GM12878 (cell line): Measurements from ENCODE around the gene MEX3D. TPM values are rescaled to one million over a fixed set of nuclear protein-coding genes. Genes with fewer than 3 reads are reported as not detected.

Experiments used
- ATAC-seq: fragments of 200-7000 bp; cut with Tn5 transposase; 3 replicates; pipeline ENCODE4 v1.9.1; 2020; ENCODE audit warnings: mild to moderate bottlenecking, moderate library complexity
- BruUV-seq: library from RNA; stranded (reverse); fragments of 400-500 nt; replicated peaks from 2 replicates; lab custom pipeline; 2021; lab: Mats Ljungman, UMichigan
- CTCF ChIA-PET: fragments of 300-600 bp; sonication (Branson Sonifier 250); formaldehyde crosslinking; extraction: SDS; loops from one replicate; lab custom pipeline; 2021; ENCODE audit warnings: inconsistent platforms; lab: Yijun Ruan, JAX
- POLR2A ChIA-PET: fragments of 350-600 bp; formaldehyde crosslinking; extraction: SDS; loops from one replicate; lab custom pipeline; 2021; ENCODE audit warnings: inconsistent platforms; lab: Charles Lee
- RAD21 ChIA-PET: fragments of 300-600 bp; sonication (Branson Sonifier 250); formaldehyde crosslinking; loops from one replicate; lab custom pipeline; 2023; ENCODE audit warnings: antibody characterized with exemption; ENCODE audit not compliant: unreplicated experiment; lab: Charles Lee
- SMC1A ChIA-PET: fragments of 300-600 bp; sonication (Branson Sonifier 250); formaldehyde crosslinking; loops from one replicate; lab custom pipeline; 2023; ENCODE audit not compliant: unreplicated experiment, uncharacterized antibody; lab: Charles Lee
- DNase-seq: peaks from one replicate; pipeline ENCODE4 v3.0.0-alpha.2; 2011; ENCODE audit warnings: low read depth, low spot score
- FAIRE-seq: peaks from 3 replicates; lab custom pipeline; 2011; peaks lifted over from hg19 to GRCh38; lab: Jason Lieb, UNC
- H2AFZ ChIP-seq: 2 replicates; pipeline ENCODE4 v1.6.0; 2011; ENCODE audit warnings: low read depth, low read length, control low read depth; ENCODE audit not compliant: control insufficient read depth
- H3K27ac ChIP-seq: 2 replicates; pipeline ENCODE4 v1.5.1; 2011; ENCODE audit warnings: control low read depth; ENCODE audit not compliant: control insufficient read depth, insufficient read depth
- H3K27me3 ChIP-seq, 2 experiments: replicated peaks in 1 of 2; 2 replicates each; pipeline versions ENCODE4 v1.6.0 to v1.6.1; 2011; ENCODE audit warnings: low read length in 1 of 2; ENCODE audit not compliant: control insufficient read depth in 2 of 2, insufficient read depth in 2 of 2
- H3K36me3 ChIP-seq, 2 experiments: 2 replicates each; pipeline ENCODE4 v1.5.1; 2011; ENCODE audit warnings: low read length in 1 of 2; ENCODE audit not compliant: control insufficient read depth in 2 of 2, insufficient read depth in 2 of 2
- H3K4me1 ChIP-seq: 2 replicates; pipeline ENCODE4 v1.6.1; 2011; ENCODE audit warnings: mild to moderate bottlenecking, low read length, moderate library complexity, mixed read lengths; ENCODE audit not compliant: control insufficient read depth, insufficient read depth
- H3K4me2 ChIP-seq: 2 replicates; pipeline ENCODE4 v1.6.0; 2011; ENCODE audit warnings: control low read depth; ENCODE audit not compliant: control insufficient read depth, insufficient read depth
- H3K4me3 ChIP-seq: fragments of 200-600 bp; sonication (generic); 2 replicates; pipeline ENCODE4 v1.5.1; 2016
- H3K79me2 ChIP-seq: 2 replicates; pipeline ENCODE4 v1.6.0; 2011; ENCODE audit warnings: low read length; ENCODE audit not compliant: control insufficient read depth, insufficient read depth
- H3K9ac ChIP-seq: 2 replicates; pipeline ENCODE4 v1.8.0; 2011; ENCODE audit warnings: low read length, control low read depth, mixed read lengths; ENCODE audit not compliant: control insufficient read depth, insufficient read depth
- H3K9me3 ChIP-seq: replicated peaks from 3 replicates; pipeline ENCODE4 v1.5.1; 2011; ENCODE audit warnings: mild to moderate bottlenecking, low read length; ENCODE audit not compliant: control insufficient read depth, insufficient read depth
- H4K20me1 ChIP-seq: 2 replicates; pipeline ENCODE4 v1.6.0; 2011; ENCODE audit not compliant: control insufficient read depth, insufficient read depth
- ASH2L ChIP-seq: fragments of 300-600, 200-600 bp; sonication (generic); IDR thresholded peaks from 2 replicates; pipeline ENCODE4 v1.6.1; 2017; ENCODE audit warnings: low read depth, mild to moderate bottlenecking, borderline replicate concordance
- BCL11A ChIP-seq: IDR thresholded peaks from 2 replicates; pipeline ENCODE4 v1.6.1; 2011; ENCODE audit warnings: low read depth, low read length
- BRCA1 ChIP-seq: IDR thresholded peaks from 2 replicates; pipeline ENCODE4 v1.6.1; 2011; ENCODE audit warnings: low read depth, low read length, improper control_type of control experiment
- CBX3 ChIP-seq: fragments of 200-600 bp; sonication (generic); IDR thresholded peaks from 2 replicates; pipeline ENCODE4 v1.6.1; 2016; ENCODE audit warnings: low read depth, borderline replicate concordance
- FOXK2 ChIP-seq: fragments of 450-650 bp; IDR thresholded peaks from 2 replicates; pipeline ENCODE4 v1.6.1; 2017; ENCODE audit warnings: mild to moderate bottlenecking, moderate library complexity
- POLR2A ChIP-seq: IDR thresholded peaks from 2 replicates; pipeline ENCODE4 v1.6.1; 2011; ENCODE audit warnings: low read depth, mild to moderate bottlenecking, low read length
- RCOR1 ChIP-seq: conservative IDR thresholded peaks from 2 replicates; pipeline ENCODE4 v1.6.1; 2012; ENCODE audit warnings: low read depth, low read length, improper control_type of control experiment
- SMAD5 ChIP-seq: IDR thresholded peaks from 2 replicates; pipeline ENCODE4 v1.6.1; 2016; ENCODE audit warnings: antibody characterized with exemption, low read depth
- TAF1 ChIP-seq: IDR thresholded peaks from 2 replicates; pipeline ENCODE4 v1.6.1; 2011; ENCODE audit warnings: mild to moderate bottlenecking, low read depth, low read length, borderline replicate concordance
- WGBS: methylation state at CpG from one replicate; pipeline ENCODE4 v1.1.6; 2016; ENCODE audit warnings: low lambda C conversion rate; ENCODE audit not compliant: insufficient replicate concordance, insufficient coverage; ENCODE audit errors: missing lambda C conversion rate; 5-methylcytosine and 5-hydroxymethylcytosine counted together
- in situ Hi-C: fragments of 300-500 bp; cut with MboI; formaldehyde crosslinking; loops from 9 replicates; pipeline ENCODE4 v1.14.3; 2018; ENCODE audit warnings: mixed read lengths
- intact Hi-C: fragments of 100-400 bp; cut with micrococcal nuclease; formaldehyde crosslinking; loops from one replicate; pipeline ENCODE4 v1.14.2; 2022; ENCODE audit not compliant: unreplicated experiment
- polyA plus RNA-seq, 11 experiments: library from polyadenylated mRNA; depleted of rRNA in 4 of 11; unstranded in 6 of 11; stranded (reverse) in 5 of 11; fragments of >200 nt; fragmentation: Nextera tagmentation in 4 of 11; fragmentation: Illumina TruSeq in 1 of 11; extraction: Ambion mirVana in 4 of 11; extraction: Trizol in 1 of 11; gene quantifications; 1 replicate in 1 of 11; 2 replicates in 10 of 11; pipeline versions ENCODE4 v1.2.1 to v1.2.3, GENCODE V29; 2011 to 2016; ENCODE audit warnings: inconsistent platforms in 2 of 11, missing spikeins in 2 of 11, low read depth in 1 of 11
- total RNA-seq, 4 experiments: library from RNA; depleted of rRNA in 3 of 4; stranded (reverse); fragments of >200 nt in 3 of 4; fragmentation: Illumina TruSeq in 1 of 4; extraction: Trizol in 1 of 4; gene quantifications; 2 replicates each; pipeline versions ENCODE4 v1.2.1 to v1.2.3, GENCODE V29; 2013 to 2021

The MEX3D gene
- total and polyA plus RNA-seq, 10 of the 15 experiments (the other 5 are each of a cell fraction or from before 2014, with no cell fraction given), result 0.18 to 6.8 (median 0.81) TPM

- WGBS, result 88% methylated on average over 39 of the region's 39 CpGs
- Histone ChIP-seq H3K4me2 (no peak overlapping the region), H3K79me2 (no peaks in the 10 kb centered on the region), H2AFZ (no peak overlapping the region), H3K4me3 (no peak overlapping the region), H3K27ac (no peak overlapping the region), H3K9ac (no peak overlapping the region), H3K4me1 (no peaks in the 10 kb centered on the region), H3K36me3 (peaks cover 15 to 49% of the 10 kb centered on the region in 2 experiments), H3K27me3 (no peaks in the 10 kb centered on the region), H3K9me3 (no peaks in the 10 kb centered on the region), H4K20me1 (no peaks in the 10 kb centered on the region)
- intact Hi-C loops (no loop called here), in situ Hi-C loops (no loop called here)
- ChIA-PET RAD21 (no interaction called here), CTCF (no interaction called here), POLR2A (no interaction called here), SMC1A (no interaction called here)
- no peak for TF ChIP-seq BCL11A
- peak; percentile 72 for TF ChIP-seq POLR2A
- FAIRE-seq (no peak), DNase-seq (no peak), ATAC-seq (no peak)
- no TSS peak for BruUV-seq
Measured at GRCh38 chr19:1612114-1613086, 44.3 kb upstream of the MEX3D start.

GRCh38 chr19:1611353-1611752, 43.2 kb upstream of the MEX3D start:
- ChIA-PET SMC1A (no interaction called here), RAD21 (no interaction called here), POLR2A (no interaction called here), CTCF (no interaction called here)
- DNase-seq (no peak), ATAC-seq (no peak), FAIRE-seq (no peak)
- no peak overlapping the region for H3K9ac ChIP-seq
- H3K9me3 ChIP-seq, result no peaks in the 10 kb centered on the region
- TSS peak; percentile 72 for BruUV-seq
- TF ChIP-seq SMAD5, result no peak
- TF ChIP-seq BRCA1, result no peak
- TF ChIP-seq FOXK2, result no peak
- no peak for TF ChIP-seq TAF1
- TF ChIP-seq CBX3, result no peak
- TF ChIP-seq ASH2L, result no peak
- TF ChIP-seq RCOR1, result no peak
- intact Hi-C loops, result no loop called here
- peaks cover under 1% of the 10 kb centered on the region for H3K4me1 ChIP-seq
- H3K27ac ChIP-seq, result no peak overlapping the region
- no peaks in the 10 kb centered on the region for H3K79me2 ChIP-seq
- H3K4me3 ChIP-seq, result no peak overlapping the region
- H4K20me1 ChIP-seq, result no peaks in the 10 kb centered on the region
- 92% methylated on average over 15 of the region's 15 CpGs for WGBS
- no peak overlapping the region for H3K4me2 ChIP-seq
- H3K27me3 ChIP-seq, result no peaks in the 10 kb centered on the region
- in situ Hi-C loops, result no loop called here
- H2AFZ ChIP-seq, result no peak overlapping the region
- peaks cover 14 to 41% of the 10 kb centered on the region in 2 experiments for H3K36me3 ChIP-seq
